ENCODE results near the gene DIP2C.

GRCh38 chr10:404991-405390, 284.5 kb downstream of the DIP2C start:
- TF ChIP-seq CTCF (conservative IDR thresholded peaks at IDR 0.05 in 1 of 2, IDR thresholded peaks at IDR 0.05 in 1 of 2; ENCODE audit: extremely low read depth in 1 of 2, insufficient read depth in 1 of 2, low read depth in 1 of 2, low read length in 2 of 2) (no peak), EZH2 (IDR thresholded peaks at IDR 0.05; ENCODE audit: borderline replicate concordance, low read length) (no peak)

Measured in mammary epithelial cell (primary cell).